Fibroblast of pulmonary artery (primary cell): ENCODE results near the gene GPR39.

Experiments
- DNase-seq: peaks from one replicate; pipeline ENCODE4 v3.0.0-alpha.2; 2010; ENCODE audit warnings: low read depth
- H3K4me3 ChIP-seq: replicated peaks from 2 replicates; pipeline ENCODE4 v1.5.1; 2011; ENCODE audit warnings: low read depth, mild to moderate bottlenecking, control low read depth, low read length, moderate library complexity
- TF ChIP-seq, protein P1 (sequence below): IDR thresholded peaks from 2 replicates; pipeline ENCODE4 v1.5.1; 2011; ENCODE audit warnings: mild to moderate bottlenecking, control low read depth, low read length, inconsistent platforms; ENCODE audit errors: missing control alignments

Gene GPR39

GRCh38 chr2:132426033-132426432 is 9.4 kb downstream of the GPR39 start:
- H3K4me3 ChIP-seq = no peak overlapping the region
- TF ChIP-seq, protein P1, sequence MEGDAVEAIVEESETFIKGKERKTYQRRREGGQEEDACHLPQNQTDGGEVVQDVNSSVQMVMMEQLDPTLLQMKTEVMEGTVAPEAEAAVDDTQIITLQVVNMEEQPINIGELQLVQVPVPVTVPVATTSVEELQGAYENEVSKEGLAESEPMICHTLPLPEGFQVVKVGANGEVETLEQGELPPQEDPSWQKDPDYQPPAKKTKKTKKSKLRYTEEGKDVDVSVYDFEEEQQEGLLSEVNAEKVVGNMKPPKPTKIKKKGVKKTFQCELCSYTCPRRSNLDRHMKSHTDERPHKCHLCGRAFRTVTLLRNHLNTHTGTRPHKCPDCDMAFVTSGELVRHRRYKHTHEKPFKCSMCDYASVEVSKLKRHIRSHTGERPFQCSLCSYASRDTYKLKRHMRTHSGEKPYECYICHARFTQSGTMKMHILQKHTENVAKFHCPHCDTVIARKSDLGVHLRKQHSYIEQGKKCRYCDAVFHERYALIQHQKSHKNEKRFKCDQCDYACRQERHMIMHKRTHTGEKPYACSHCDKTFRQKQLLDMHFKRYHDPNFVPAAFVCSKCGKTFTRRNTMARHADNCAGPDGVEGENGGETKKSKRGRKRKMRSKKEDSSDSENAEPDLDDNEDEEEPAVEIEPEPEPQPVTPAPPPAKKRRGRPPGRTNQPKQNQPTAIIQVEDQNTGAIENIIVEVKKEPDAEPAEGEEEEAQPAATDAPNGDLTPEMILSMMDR = no peak
- no peak for DNase-seq

DNA sequence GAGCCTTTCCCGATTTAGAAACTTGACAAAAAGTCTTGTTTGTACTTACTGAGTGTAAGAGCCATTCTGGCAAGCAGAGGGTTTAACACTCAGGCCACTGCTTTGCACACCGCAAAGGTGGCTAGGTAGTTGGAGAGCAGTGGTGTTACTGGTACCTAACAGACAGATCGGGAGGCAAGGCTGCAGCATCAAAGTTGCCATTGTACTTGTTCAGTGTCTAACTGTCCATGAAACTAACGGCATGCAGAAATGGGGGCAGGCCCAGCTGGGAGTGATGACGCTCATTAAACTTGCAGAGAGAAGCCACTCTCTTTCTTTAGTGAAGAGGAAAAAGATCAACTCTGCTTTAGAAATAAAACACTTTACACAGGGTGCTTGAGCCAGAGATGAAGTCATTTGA is 10.1 kb downstream of the GPR39 start:
- TF ChIP-seq, protein P1 = no peak
- no peak overlapping the region for H3K4me3 ChIP-seq
- DNase-seq = no peak

DNA sequence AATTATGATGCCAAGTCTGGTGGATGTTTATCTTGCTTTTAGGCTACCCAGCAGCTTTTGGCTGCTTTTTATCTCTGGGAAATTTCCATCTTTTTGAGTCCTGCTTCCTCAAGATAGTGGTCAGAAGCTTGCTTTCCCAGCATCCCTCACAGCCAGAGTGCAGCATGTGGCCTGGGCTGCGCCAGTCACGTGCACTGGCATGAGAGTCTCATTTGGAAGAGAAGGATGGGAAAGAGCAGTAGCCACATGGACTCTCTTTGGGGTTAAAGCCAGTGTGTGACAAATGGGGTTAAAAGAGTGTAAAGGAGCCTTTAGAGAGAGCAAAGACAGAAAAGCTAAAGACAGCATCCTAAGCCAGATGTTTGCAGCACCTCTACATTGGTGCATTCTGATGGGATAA is 12.7 kb downstream of the GPR39 start:
- no peak for DNase-seq
- H3K4me3 ChIP-seq = no peak overlapping the region
- TF ChIP-seq, protein P1 = no peak

DNA sequence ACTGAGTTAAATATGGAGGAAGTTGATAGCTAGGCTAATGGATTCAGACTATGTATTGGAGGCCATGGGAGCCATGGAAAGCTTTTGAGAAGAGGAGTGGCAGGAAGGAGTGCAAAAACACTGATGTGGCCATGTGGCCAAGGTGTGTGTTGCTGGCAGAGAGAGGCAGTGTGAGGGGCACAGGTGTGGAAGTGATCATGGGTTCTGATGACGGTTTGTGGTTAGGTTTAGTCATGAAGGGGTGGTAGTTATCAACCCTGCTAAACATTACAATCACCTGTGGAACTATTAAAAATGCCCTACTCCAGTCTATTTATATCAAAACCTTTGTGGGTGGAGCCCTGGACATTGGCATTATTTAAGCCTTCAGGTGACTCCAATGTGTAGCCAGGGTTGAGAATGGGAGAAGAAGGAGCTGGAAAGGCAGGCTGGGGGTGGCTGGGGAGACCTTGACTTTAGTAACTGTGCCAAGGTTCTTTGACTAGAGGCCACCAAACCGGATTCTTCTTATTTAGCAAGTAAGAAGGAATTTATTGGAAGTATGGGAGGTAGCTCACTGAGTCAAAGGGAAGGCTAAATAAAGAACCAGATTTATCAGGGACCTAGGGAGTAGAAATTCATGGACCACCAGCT is 13.5 kb downstream of the GPR39 start:
- no peak for DNase-seq
- TF ChIP-seq, protein P1 = no peak
- no peak overlapping the region for H3K4me3 ChIP-seq

GRCh38 chr2:132430895-132431294 is 14.3 kb downstream of the GPR39 start:
- DNase-seq = no peak
- H3K4me3 ChIP-seq = no peak overlapping the region
- TF ChIP-seq, protein P1 = no peak

DNA sequence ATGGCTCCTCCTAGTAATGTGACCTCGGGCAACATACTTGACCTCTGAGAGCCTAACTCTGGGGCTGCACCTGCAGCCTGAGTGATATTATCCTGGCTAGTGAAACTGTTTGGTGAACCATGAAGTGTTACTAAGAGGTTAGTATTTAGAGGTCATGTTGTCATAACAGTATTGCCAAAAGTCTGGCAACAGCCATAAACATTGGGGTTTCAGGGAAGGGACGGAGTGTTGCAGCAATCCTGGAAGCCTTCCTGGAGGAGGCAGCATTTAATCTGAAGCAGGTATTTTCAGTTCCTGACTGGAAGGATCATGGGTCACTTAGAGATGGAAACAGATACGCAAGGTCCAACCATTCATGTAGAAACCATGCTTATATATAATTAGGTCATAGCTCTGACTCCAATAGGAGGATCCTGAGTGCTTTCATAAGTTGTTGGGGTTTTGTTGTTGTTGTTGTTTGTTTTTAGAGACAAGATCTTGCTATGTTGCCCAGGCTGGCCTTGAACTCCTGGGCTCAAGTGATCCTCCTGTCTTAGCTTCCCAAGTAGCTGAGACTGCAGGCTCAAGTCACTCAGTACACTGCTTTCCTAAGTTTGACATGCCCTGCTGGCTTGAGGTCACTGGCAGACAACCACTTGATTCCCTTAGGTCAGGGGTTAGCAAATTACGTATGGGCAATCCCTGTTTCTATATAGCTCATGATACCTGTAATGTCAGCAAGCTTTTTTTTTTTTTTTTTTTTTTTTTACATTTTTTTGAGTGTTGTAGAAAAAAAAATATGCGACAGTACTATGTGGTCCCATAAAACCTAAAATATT is 21.5 kb downstream of the GPR39 start:
- DNase-seq = no peak
- H3K4me3 ChIP-seq = no peak overlapping the region
- TF ChIP-seq, protein P1 = no peak
